ENCODE results near the gene UGGT2.
A peak's percentile ranks its signal among the peaks of the same experiment; 100 is the strongest.

The UGGT2 gene

GRCh38 chr13:96089749-96090239 is 36.6 kb upstream of the UGGT2 start, which contains the start of gene HS6ST3:
HS6ST3 (plus strand) TSS chr13:96090107.
- TF ChIP-seq CTCF (IDR thresholded peaks at IDR 0.05; ENCODE audit: low read depth, low read length), result no peak
- H3K4me3 ChIP-seq (ENCODE audit: low read depth, low read length), result peak within 1 kb of the TSS; percentile 48

DNA sequence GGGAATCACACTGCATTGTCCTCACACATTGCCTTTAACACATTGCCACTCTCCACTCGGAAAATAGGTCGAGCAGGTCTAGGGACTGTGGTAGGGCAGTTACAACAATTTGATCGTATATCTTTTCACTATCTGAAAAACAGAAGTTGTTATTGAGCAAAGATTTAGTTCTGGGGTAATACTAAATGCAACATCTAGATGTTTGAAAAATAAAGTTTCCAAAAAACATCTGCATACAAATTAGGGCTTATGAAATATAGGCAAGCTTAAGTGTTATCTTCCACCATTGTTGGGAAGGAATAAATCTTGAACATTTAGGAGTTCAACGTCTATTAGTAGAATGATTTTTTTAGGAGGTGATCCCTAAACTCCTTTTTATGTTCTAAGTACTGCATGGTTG is 35.9 kb upstream of the UGGT2 start:
- no peak for TF ChIP-seq CTCF (IDR thresholded peaks at IDR 0.05; ENCODE audit: low read depth, low read length)
- no peak overlapping the region for H3K4me3 ChIP-seq (ENCODE audit: low read depth, low read length)

GRCh38 chr13:96086736-96087135 is 33.5 kb upstream of the UGGT2 start:
- no peak overlapping the region for H3K4me3 ChIP-seq (ENCODE audit: low read depth, low read length)
- TF ChIP-seq CTCF (IDR thresholded peaks at IDR 0.05; ENCODE audit: low read depth, low read length), result no peak

DNA sequence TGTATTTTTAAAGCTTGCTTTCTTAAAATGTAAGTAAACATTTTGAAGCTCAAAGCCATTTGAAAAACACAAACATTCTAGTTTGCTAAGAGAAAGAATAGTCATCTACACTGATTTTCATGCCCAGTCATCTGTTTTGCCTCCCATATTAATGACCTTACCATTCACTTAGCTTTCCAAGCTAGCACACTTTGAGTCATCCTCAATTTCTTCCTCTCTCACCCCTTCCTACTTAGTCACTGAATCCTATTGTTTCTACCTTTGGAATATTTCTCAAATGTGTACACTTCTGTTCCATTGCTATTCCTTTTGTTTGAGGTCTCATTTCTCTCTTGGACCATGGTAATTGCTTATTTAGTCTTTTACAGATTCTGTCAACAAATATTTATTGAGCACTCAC is 29.4 kb upstream of the UGGT2 start:
- no peak for TF ChIP-seq CTCF (IDR thresholded peaks at IDR 0.05; ENCODE audit: low read depth, low read length)
- no peak overlapping the region for H3K4me3 ChIP-seq (ENCODE audit: low read depth, low read length)

GRCh38 chr13:96081888-96082287 is 28.7 kb upstream of the UGGT2 start:
- TF ChIP-seq CTCF (IDR thresholded peaks at IDR 0.05; ENCODE audit: low read depth, low read length), result no peak
- no peak overlapping the region for H3K4me3 ChIP-seq (ENCODE audit: low read depth, low read length)

DNA sequence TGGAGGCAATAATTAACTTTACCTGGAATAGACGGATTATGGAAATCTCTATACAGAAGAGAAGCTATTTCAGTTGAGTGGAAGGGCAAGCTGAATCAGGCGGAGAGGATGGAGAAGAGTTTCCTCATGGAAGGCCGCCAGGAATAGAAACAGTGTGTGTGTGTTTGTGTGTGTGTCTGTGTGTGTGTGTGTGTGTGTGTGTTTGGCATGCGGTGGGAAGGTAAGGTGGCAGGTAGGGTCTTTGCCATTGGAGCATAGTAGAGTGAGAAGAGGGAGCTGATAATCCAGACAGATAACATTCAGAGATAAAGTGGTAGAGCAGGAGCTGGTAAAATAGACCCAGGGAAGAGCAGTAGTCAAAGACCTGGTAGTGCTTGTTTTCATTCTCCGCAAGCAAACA is 27.5 kb upstream of the UGGT2 start:
- TF ChIP-seq CTCF (IDR thresholded peaks at IDR 0.05; ENCODE audit: low read depth, low read length), result no peak
- H3K4me3 ChIP-seq (ENCODE audit: low read depth, low read length), result no peak overlapping the region

- TF ChIP-seq CTCF (IDR thresholded peaks at IDR 0.05; ENCODE audit: low read depth, low read length), result peak; percentile 43; the same call in 1 of the 2 replicates
- H3K4me3 ChIP-seq (ENCODE audit: low read depth, low read length), result no peak overlapping the region
These were observed 22.8 kb upstream of the UGGT2 start for GRCh38 chr13:96075953-96076543.

Measured in WI38 (cell line).